IPS-11a (cell line): ENCODE data around the gene FHOD1.

Source experiments
- H3K4me3 ChIP-seq: one replicate; pipeline ENCODE4 v1.5.1; 2013; ENCODE audit warnings: low read depth, low read length, control low read depth

FHOD1 gene

DNA sequence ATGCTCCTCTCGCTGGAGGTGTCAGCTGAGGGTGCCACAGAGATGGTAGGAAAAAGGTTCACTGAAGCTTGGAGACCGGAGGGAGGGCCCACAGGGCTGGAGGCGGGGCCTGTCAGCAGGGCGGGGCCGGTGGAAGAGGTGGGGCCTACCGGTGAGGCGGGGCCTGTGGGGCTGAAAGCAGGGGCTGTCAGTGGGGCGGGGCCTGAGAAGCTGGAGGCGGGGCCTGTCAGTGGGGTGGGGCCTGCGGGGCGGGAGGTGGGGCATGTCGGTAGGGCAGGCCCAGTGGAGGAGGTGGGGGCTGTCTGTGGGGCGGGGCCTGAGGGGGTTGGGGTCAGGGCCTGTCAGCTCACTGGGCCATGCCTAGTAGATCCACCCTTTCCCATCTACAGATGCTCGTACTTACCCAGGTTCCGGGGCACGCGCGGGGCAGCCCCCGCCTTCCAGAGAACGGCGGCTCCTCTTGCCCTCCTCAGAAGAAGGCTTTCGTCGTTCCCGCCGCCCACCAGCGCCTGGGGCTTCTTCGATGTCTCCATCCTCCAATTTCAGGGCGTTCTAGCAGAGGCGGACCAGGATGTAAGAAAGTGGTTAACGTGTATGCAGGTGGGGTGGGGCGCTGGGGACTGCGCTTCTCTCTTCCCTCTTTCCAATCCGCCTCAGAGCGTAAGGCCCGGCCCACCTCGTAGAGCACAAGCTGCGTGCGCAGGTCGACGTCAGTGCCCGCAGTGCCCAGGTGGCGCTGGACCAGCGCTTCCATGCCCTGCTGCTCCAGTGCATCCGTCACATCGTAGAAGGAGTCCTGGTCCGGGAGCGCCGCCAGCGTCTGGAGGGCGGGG lies 10.5 kb downstream of the FHOD1 start:
- H3K4me3 ChIP-seq: no peak overlapping the region

DNA sequence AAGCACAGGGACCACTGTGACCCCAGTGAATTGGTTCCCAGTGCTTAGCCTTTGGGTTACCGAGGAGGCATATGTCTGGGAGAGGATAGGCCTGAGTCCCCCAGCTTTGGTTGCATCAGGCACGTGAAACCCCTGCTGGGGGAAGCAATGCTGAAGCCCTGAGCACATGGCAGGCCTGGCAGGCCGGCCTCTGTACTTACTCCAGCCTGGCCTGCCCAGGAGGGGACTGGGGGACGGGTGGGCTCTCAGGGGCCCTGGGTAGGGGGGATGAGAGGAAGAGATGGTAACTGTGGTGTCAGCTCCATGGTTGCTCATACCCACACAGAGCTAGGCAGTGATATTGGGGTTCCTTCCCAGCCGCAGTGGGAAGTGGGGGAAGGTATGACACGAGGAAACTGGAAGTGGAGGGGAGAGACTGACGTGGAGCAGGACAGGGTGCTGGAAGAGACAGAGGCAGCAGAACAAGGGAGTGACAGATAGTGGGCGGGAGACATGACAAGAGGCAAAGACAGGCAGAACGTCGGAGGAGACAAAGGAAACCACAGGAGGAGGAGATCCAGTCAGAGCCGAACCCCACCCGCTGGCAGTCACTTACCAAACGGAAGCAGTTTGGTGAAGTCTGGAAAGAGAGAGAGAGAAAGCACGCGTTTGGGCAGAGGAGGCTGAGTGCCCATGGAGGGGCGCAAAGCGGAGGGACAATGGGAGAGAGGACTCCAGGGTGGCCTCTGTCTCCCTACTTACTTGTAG lies 11.3 kb downstream of the FHOD1 start:
- no peak overlapping the region for H3K4me3 ChIP-seq

DNA sequence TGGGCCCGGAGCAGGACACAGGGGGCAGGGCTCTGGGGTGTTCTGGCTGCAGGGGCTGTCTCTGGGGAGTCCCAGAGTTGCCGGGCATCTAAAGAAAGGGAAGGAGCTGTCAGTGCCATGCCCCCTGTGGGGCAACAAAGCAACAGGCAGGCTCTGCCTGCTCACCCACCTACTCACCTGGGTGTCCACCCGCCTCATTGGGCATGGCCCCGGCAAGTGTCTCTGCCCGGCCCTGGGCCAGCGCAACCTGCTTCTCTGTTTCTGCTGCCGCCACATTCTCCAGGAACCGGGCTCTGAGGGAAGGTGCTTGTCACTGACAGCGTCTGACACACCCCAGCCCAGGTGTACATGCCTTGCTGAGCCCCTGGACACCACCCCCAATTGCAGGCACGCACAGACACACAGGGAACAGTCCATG lies 13.1 kb downstream of the FHOD1 start:
- H3K4me3 ChIP-seq: no peak overlapping the region

DNA sequence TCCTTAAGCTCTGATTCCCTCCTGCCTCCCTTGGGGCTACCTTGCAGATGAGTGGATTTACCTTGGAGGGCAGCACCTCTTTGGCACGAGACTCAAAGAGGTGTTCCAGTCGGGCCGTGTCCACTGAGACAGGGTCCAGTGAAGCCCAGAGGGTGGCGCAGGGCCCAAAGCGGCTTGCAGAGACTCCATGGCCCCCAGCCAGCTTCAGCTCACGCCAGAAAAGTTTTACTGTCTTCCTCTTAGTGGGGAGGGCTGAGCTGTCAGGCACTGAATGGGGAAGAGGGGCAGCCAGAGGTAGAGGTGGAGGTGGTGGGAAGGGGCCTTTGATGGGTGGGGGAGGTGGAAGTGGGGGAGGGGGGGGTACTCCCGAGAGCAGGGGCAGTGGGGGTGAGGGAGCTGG lies 13.7 kb downstream of the FHOD1 start:
- no peak overlapping the region for H3K4me3 ChIP-seq

DNA sequence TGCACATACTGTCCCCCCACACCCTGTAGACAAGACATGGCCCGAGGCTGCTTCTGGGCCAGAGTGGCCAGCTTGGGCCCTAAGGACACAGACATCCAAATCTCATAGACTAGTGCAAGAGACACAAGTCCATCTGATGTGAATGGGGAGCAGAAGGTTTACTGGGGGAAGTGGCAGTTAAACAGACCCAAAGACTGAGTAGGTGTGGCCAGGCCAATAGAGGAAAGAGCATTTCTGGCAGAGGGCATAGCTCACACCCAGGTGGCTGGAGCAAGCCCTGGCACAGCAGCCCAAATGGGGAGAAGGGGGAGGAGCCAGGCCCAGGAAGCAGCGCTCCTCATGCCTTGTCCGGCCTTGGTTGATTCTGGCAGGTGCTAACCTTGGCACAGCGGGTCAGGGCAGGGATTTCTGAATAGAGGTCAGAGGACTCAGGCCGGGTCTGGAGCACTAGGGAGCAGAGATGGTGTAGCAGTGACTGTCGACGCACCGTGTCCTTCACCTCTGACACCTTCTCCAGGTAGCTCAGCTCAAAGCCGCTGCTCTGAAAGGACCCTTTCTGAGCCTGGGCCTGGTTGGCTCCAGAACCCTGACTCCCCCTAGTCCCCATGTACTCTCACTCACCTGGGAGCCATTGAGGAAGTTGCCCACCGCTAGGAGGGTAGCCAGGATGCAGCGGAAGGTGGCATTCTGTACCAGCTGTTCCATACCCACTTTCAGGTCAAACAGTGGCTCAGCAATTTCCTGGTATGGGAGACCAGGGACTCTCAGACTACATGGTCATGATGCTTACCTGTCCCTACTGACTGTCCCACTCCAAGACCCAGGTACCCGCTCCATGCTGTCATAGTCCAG lies 16.2 kb downstream of the FHOD1 start:
- no peak overlapping the region for H3K4me3 ChIP-seq

DNA sequence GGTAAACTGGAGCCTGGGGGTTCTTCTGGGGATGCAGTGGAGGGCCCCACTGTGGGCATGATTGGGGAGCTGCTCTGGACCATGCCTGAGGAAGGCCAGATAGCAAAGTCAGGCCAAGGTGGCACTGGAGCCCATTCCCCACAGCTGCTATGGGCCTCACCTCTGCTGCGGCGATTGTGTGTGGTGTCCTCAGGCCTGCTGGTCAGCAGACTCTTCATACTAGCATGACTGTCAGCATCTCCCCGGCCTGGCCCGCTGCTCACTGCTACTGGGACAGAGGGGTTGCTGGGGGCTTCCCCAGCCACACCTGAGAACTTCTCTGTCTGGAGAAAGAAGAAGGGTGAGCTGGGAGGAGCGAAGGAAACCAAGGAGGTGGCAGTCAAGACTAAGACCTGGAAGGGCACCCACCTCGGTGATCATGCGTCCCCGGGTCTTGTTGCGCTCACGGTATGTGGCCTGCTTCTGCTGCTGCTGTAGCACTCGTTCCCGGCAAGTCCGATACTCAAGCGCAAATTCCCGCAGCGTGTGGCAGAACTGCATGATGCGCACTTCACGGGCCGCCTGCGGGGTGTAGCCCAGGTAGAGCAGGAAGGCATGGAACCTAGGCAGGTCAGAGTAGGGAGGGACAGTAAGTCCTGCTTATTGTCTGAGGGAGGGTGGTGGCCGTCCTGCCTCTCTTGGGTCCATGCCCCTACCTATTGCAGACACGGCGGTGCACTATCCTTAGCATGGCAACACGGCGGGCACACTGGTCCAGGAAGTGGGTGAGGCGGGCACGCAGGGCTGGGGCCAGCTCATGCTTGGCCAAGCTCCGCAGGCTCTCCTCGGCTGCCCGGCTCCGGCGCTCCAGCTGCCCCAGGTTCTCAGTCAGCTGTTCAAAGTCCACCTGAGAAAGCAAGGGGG lies 17.1 kb downstream of the FHOD1 start:
- no peak overlapping the region for H3K4me3 ChIP-seq

DNA sequence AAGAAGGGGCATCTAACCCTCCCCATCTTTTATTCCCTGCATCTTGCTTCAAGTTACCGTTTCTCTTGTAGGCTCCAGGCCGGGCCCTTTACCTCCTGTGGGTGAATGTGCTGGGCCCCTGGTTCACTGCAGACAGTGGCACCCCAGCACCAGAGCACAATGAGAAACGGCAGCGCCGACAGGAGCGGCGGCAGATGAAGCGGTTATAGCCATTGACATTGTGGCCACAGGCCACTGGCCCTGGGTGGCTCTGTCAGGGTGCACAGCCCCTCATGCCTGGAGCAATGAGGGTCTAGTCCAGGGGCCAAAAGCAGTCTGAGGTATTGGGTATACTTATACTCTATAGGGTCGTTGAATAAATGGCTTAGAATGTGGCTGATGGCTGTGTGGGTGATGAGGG lies 18.4 kb downstream of the FHOD1 start:
- no peak overlapping the region for H3K4me3 ChIP-seq

DNA sequence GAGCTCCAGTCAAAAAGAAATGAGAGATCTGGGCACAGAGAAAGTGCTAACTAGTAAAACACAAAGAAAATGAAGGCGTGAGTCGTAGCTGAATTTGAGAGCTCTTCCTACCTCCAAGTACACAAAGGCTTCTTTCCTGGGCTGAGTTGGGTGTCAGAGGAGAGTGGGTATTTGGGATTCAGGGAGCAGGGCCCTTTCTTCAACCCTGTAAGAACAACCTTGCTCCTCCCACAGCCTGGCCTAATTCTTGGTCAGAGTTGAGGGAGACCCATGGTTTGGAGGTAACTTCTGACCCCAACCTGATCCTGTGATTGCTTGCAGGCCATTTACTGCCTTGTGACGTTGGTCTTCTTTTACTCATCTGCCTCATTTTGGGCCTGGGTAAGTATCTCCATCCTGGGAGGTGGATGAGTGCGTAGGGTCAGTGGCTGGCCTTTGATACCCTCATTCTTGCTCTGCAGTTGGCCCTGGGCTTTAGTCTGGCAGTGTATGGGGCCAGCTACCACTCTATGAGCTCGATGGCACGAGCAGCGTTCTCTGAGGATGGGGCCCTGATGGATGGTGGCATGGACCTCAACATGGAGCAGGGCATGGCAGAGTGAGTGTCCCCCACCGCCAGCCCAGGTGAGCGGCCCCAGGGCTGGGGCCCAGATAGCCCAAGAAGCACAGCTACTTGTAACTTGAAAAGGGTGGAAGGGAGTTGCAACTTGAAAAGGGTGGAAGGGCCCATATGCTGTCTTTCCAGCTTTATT lies 19.1 kb downstream of the FHOD1 start:
- H3K4me3 ChIP-seq: no peak overlapping the region

DNA sequence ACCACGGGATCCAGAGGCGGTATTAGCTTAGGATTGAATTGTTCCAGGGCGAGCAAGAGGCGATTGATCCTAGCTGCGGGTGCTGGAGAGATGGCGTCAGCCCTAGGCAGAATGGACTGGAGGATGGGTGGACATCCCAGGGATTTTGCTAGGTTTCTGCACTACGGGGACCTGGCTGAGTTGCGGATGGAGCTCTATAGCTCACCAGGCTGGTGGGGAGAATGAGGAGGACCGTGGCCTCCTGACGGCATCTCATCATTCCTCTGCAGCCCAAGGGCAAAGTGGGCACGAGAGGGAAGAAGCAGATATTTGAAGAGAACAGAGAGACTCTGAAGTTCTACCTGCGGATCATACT lies 19.7 kb downstream of the FHOD1 start:
- peak overlapping the region; percentile 95 for H3K4me3 ChIP-seq

DNA sequence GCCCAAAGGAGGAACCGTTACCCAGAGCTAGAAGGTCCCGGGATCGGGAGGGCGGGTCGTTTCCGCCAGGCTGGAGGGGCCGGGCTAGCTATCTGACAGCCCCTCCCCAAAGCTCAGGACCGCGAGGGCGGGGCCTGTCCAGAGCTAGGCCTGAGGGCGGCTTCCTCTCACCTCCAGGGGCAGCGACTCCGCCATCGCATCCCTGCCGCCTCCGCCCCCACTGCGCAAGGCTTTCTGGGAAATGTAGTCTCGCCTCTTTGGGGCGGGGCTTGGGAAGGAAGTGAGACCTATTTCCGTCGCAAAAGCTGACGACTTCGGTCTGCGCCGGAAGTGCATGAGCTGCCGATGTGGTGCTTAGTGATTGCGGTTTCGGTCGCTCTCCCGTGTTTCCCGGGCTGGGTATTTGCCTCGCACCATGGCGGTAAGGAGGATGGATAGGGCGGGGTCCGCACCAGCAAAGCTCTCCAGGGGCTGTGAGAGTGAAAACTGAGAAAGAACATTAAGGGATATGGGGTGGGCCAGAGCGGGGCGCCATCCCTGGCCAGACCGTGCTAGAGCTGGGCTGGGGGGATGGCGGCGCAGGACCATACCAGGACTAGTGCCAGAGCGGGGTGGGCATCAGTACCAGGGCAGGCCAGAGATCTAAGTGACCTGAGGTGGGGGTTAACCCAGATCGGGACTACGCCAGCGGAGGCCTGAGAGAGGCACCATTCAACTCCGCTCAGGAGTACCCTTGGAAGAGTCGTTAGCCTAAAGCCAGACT lies 20.3 kb downstream of the FHOD1 start, which contains the start of gene TMEM208:
Gene TMEM208 (plus strand): TSS at position 327 of the 763 bp plus-strand sequence. CDS start 89 bp downstream, at position 416.
- peak within 1 kb of the TSS; percentile 95 for H3K4me3 ChIP-seq

DNA sequence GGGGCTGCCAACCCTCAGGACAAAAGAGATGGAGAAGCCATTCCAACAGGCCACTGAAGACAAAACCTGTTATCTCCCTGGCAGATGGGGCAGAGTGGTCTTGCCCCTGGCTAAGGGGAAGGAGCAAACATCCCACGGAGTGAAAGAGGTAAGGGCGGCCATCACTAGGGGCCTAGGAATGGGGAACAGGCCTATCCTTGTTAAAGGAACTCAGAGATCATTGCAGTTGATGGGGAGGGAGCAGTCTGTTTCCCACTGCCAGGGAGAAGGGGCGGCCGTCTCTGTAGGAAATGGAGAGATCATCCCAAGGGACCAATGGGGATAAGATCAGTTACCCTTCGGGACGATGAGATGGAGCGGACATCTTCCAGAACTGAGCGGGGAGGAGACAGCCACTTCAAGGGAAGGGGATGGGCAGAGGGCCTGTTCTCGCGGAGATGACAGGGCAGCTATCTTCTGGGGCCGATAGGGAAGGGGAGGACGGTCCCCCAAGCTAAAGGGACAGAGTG lies 20.9 kb downstream of the FHOD1 start:
- peak overlapping the region; percentile 95 for H3K4me3 ChIP-seq

DNA sequence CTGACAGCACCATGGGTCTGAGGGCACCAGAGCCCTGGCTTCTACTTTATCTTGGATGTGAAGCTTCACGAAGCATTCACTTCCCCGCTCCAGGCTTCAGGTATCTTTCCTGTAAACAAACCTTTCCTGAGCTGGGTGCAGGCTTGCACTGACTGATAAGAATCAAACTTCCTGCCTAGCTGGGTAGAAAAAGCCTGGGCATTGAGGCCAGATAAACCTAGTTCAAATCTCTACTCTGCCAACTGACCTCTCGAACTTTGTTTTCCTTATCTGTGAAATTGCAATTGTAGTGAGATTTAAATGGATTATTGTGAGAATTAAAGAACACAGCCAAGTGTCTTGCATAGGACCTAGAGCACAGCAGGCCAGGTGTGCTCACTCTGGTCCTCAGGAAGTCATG lies 23.3 kb downstream of the FHOD1 start:
- H3K4me3 ChIP-seq: no peak overlapping the region

DNA sequence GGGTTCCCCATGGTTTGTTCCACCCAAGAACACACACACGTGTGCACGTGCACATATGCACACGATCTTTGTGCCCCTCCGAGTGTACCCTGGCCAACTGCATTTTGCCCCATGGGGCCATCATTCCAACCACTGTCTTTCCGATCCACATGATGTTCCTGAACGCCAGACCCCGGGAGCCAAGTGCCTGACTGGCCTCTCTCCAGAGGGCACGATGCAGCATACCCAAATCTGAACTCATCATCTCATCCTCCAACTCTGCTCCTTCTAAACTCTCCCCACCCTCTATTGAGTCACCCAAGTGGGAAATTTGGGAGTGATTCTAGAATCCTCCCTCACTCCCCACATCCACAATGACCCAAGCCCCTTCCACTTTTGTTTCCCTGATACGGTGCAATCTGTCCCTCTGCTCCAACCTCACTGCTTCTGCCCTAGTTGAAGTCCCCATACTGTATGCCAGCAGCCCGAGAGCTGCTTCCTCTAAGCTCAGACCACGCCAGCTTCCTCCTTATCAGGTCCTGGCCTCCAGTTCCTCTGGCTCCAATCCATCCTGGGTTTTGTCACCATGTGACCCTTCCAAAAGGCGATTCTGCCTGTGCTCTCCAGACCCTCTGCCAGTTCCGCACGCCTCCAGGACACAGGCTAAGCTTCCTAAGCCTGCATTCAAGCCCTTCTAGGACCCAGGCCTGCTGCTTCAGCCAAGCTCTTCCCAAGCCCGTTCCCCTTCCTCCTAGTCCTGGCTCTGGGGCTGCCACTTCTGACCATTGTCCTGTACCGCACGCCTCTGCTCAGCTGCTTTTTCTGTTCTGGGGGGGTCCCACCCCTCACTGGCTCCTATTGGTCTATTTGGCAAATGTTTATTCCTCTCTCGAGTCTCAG lies 30.4 kb downstream of the FHOD1 start:
- H3K4me3 ChIP-seq: no peak overlapping the region

DNA sequence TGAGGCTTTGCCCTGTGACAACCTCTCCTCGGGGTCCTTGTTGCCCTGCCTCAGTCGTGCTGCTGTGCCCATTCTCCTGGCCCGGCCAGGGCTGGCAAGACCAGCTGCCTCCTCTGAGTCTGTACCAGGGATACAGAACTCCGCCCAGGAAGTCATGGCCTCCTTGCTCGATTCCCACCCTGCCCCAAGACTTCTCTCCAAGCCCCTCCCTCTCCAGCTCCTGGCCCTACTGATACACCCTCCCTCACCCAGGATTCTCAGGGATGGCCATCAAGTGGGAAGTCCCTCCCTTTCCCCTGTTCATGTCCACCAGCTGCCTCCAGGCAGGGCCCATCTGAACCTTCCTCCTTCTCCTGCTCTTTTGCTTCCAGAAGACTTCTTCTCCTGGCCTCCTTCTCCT lies 31.6 kb downstream of the FHOD1 start:
- no peak overlapping the region for H3K4me3 ChIP-seq

DNA sequence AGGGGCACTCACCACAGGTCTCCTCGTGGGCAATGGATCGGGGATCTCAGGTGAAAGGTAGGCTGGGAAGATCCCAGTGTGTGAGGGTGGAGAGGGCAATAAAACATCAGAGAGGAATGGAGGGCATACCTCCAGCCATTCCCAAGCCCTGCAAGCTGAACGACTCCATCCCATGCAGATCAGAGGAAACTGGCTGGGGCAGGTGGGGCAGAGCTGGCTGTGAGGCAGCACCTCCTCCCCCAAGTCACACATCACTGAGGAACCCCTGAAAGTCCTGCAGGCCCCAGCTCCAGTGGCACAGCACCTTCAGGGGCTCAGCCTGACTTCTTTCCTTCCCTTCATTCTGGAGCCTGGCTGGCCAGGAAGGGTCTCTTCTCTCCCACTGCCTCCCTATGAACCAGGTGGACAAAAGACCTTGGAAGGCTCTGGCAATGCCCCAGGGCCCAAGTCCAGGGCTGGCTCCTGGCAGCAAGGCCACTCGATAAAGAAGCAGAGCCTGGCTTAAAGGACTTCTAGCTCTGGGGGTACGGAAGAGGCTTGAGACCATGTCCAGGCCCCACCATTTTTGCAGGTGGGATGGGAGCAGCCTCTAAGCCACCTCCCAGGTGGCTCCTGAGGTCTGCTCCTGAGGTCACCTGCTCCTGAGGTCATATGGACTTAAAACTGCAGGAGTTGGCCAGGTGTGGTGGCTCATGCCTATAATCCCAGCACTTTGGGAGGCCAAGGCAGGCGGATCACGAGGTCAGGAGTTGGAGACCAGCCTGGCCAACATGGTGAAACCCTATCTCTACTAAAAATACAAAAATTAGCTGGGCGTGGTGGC lies 33.9 kb downstream of the FHOD1 start:
- H3K4me3 ChIP-seq: no peak overlapping the region

DNA sequence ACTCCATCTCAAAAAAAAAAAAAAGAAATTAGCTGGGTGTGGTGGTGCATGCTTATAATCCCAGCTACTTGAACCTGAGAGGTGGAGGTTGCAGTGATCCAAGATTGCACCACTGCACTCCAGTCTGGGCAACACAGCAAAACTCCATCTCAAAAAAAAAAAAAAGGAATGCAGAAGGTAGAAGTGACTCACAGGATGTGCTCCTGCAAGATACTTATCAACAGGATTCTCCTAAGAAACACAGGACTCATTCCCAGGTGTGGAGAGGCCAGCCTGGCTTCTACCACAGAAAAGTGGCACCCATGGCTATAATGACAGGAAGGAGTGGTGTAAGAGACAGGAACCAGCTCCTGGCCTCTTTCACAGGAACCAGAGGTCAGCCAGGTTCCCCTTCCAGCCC lies 34.5 kb downstream of the FHOD1 start:
- H3K4me3 ChIP-seq: no peak overlapping the region

DNA sequence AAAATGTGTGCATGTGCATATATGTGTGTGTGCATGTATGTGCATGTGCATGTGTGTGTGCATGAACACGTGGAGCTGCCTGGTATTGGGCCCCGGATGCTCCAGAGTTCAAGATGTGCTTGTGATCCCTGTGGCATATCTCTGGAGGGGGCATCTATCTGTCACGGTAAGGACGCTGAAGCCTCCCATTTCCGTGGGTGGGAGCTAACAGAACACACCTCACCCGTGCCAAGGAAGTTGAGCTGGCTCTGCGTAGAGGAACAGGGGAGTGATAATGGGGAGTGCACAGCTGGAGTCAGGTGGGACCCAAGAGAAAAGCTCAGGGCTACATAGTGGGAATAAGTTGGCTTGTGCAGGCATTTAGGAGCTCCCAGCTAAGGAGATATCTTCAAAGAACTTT lies 35.6 kb downstream of the FHOD1 start:
- H3K4me3 ChIP-seq: no peak overlapping the region
